H1 (cell line): ENCODE measurements around the gene PPP2R2C. TPM values are rescaled to one million over a fixed set of nuclear protein-coding genes. Genes with fewer than 3 reads are reported as not detected.

Source experiments
- CTCF ChIA-PET: fragments of 300-600 bp; sonication (Branson Sonifier 250); formaldehyde crosslinking; loops from one replicate; lab custom pipeline; 2021; ENCODE audit not compliant: partially characterized antibody; lab: Charles Lee
- POLR2A ChIA-PET: fragments of 300-600 bp; sonication (Branson Sonifier 250); formaldehyde crosslinking; loops from one replicate; lab custom pipeline; 2021; ENCODE audit warnings: inconsistent platforms; ENCODE audit not compliant: partially characterized antibody; lab: Charles Lee
- DNase-seq, 2 experiments: peaks; one replicate each; pipeline versions ENCODE4 v3.0.0 to v3.0.0-alpha.2; 2010 to 2022; ENCODE audit warnings: low spot score in 2 of 2, low read depth in 1 of 2, mixed read lengths in 1 of 2
- FAIRE-seq: peaks from 2 replicates; lab custom pipeline; 2011; peaks lifted over from hg19 to GRCh38; lab: Jason Lieb, UNC
- H2AFZ ChIP-seq: 2 replicates; pipeline ENCODE4 v1.8.1; 2012; ENCODE audit warnings: low read length, inconsistent platforms
- H2AK5ac ChIP-seq: 2 replicates; pipeline ENCODE4 v1.6.1; 2013; ENCODE audit warnings: low read depth, low read length
- H2BK120ac ChIP-seq: replicated peaks from 2 replicates; pipeline ENCODE3; 2013; ENCODE audit warnings: low read depth, low read length, inconsistent platforms
- H2BK12ac ChIP-seq: 2 replicates; pipeline ENCODE4 v1.6.1; 2013; ENCODE audit warnings: low read depth, low read length
- H2BK15ac ChIP-seq: 2 replicates; pipeline ENCODE4 v1.6.1; 2013; ENCODE audit warnings: low read length
- H2BK20ac ChIP-seq: 2 replicates; pipeline ENCODE4 v1.6.1; 2013; ENCODE audit warnings: low read length
- H2BK5ac ChIP-seq: 2 replicates; pipeline ENCODE4 v1.6.1; 2013; ENCODE audit warnings: low read depth, low read length
- H3K14ac ChIP-seq: 2 replicates; pipeline ENCODE4 v1.6.1; 2013; ENCODE audit warnings: inconsistent platforms; ENCODE audit not compliant: insufficient read length
- H3K18ac ChIP-seq: 2 replicates; pipeline ENCODE4 v1.6.1; 2013; ENCODE audit warnings: low read length; ENCODE audit errors: extremely low read depth
- H3K23ac ChIP-seq: 2 replicates; pipeline ENCODE4 v1.6.1; 2013; ENCODE audit warnings: inconsistent platforms; ENCODE audit not compliant: insufficient read length
- H3K23me2 ChIP-seq: 2 replicates; pipeline ENCODE4 v1.6.1; 2013; ENCODE audit warnings: low read depth, low read length
- H3K27ac ChIP-seq: 2 replicates; pipeline ENCODE4 v1.6.1; 2011; ENCODE audit warnings: low read depth, low read length, inconsistent platforms
- H3K27me3 ChIP-seq, 4 experiments: replicated peaks in 1 of 4; 1 replicate in 1 of 4; 2 replicates in 3 of 4; pipeline versions ENCODE4 v1.6.1 to v1.8.1; 2011 to 2013; ENCODE audit warnings: low read length in 3 of 4, mild to moderate bottlenecking in 3 of 4, inconsistent platforms in 2 of 4, mixed read lengths in 2 of 4, moderate library complexity in 1 of 4; ENCODE audit not compliant: control insufficient read depth in 3 of 4, insufficient read depth in 3 of 4; ENCODE audit errors: extremely low read depth in 1 of 4
- H3K36me3 ChIP-seq, 4 experiments: 2 replicates each; pipeline versions ENCODE4 v1.6.1 to v1.8.1; 2011 to 2013; ENCODE audit warnings: mild to moderate bottlenecking in 4 of 4, low read length in 3 of 4, moderate library complexity in 2 of 4, control low read depth in 1 of 4, inconsistent platforms in 1 of 4; ENCODE audit not compliant: insufficient read depth in 4 of 4, control insufficient read depth in 2 of 4
- H3K4ac ChIP-seq: replicated peaks from 2 replicates; pipeline ENCODE3; 2013; ENCODE audit warnings: low read length, low read depth, mixed read lengths, inconsistent platforms; ENCODE audit not compliant: insufficient read length
- H3K4me1 ChIP-seq, 4 experiments: replicated peaks in 1 of 4; 1 replicate in 1 of 4; 2 replicates in 3 of 4; pipeline versions ENCODE4 v1.6.1 to v1.8.1; 2011 to 2013; ENCODE audit warnings: low read length in 3 of 4, inconsistent platforms in 2 of 4, mixed read lengths in 1 of 4; ENCODE audit not compliant: insufficient read depth in 4 of 4, control insufficient read depth in 3 of 4
- H3K4me2 ChIP-seq, 2 experiments: 2 replicates each; pipeline versions ENCODE4 v1.6.1 to v1.8.1; 2011 to 2013; ENCODE audit warnings: low read depth in 2 of 2, low read length in 2 of 2, control low read depth in 1 of 2, inconsistent platforms in 1 of 2, mild to moderate bottlenecking in 1 of 2; ENCODE audit not compliant: insufficient read depth in 1 of 2
- H3K4me3 ChIP-seq, 4 experiments: fragments of 200-600, 300-600 bp in 1 of 4; sonication (generic), shearing (Covaris generic), sonication (Bioruptor Twin) in 1 of 4; 2 replicates each; pipeline versions ENCODE4 v1.5.1 to v1.8.1; 2011 to 2016; ENCODE audit warnings: low read length in 4 of 4, low read depth in 3 of 4, control low read depth in 2 of 4, inconsistent platforms in 2 of 4, mild to moderate bottlenecking in 2 of 4, mixed read lengths in 1 of 4, moderate library complexity in 1 of 4; ENCODE audit not compliant: insufficient read depth in 2 of 4; ENCODE audit errors: extremely low read depth in 1 of 4
- H3K56ac ChIP-seq: replicated peaks from 2 replicates; pipeline ENCODE3; 2013; ENCODE audit warnings: low read depth, mild to moderate bottlenecking, mixed read lengths, low read length, inconsistent platforms; ENCODE audit not compliant: insufficient read length
- H3K79me1 ChIP-seq: 2 replicates; pipeline ENCODE4 v1.6.1; 2013; ENCODE audit warnings: low read depth, low read length, control low read depth
- H3K79me2 ChIP-seq, 2 experiments: 2 replicates each; pipeline versions ENCODE4 v1.6.1 to v1.8.1; 2012 to 2013; ENCODE audit warnings: low read length in 2 of 2, mild to moderate bottlenecking in 2 of 2, inconsistent platforms in 1 of 2; ENCODE audit not compliant: insufficient read depth in 2 of 2, control insufficient read depth in 1 of 2
- H3K9ac ChIP-seq, 4 experiments: replicated peaks in 1 of 4; 1 replicate in 1 of 4; 2 replicates in 3 of 4; pipeline versions ENCODE4 v1.6.1 to v1.8.1; 2011 to 2013; ENCODE audit warnings: low read depth in 3 of 4, low read length in 3 of 4, control low read depth in 2 of 4, mild to moderate bottlenecking in 2 of 4, moderate library complexity in 2 of 4, inconsistent platforms in 1 of 4; ENCODE audit errors: extremely low read depth in 1 of 4
- H3K9me3 ChIP-seq, 2 experiments: 2 replicates each; pipeline versions ENCODE4 v1.6.1 to v1.8.1; 2012 to 2013; ENCODE audit warnings: mild to moderate bottlenecking in 2 of 2, moderate library complexity in 2 of 2, control low read depth in 1 of 2, inconsistent platforms in 1 of 2, low read depth in 1 of 2, low read length in 1 of 2, mixed read lengths in 1 of 2; ENCODE audit not compliant: insufficient read depth in 2 of 2
- H4K20me1 ChIP-seq, 2 experiments: replicated peaks in 1 of 2; 2 replicates each; pipeline versions ENCODE3 to v1.8.1; 2011 to 2013; ENCODE audit warnings: inconsistent platforms in 2 of 2, low read length in 2 of 2, mild to moderate bottlenecking in 1 of 2; ENCODE audit not compliant: insufficient read depth in 2 of 2, control insufficient read depth in 1 of 2
- H4K5ac ChIP-seq: 2 replicates; pipeline ENCODE4 v1.6.1; 2013; ENCODE audit warnings: low read length, low read depth, mixed read lengths, inconsistent platforms; ENCODE audit not compliant: insufficient read length
- H4K8ac ChIP-seq: 2 replicates; pipeline ENCODE4 v1.8.0; 2013; ENCODE audit warnings: mild to moderate bottlenecking, moderate library complexity, low read length, inconsistent platforms; ENCODE audit not compliant: insufficient read depth; ENCODE audit errors: extremely low read depth
- H4K91ac ChIP-seq: replicated peaks from 2 replicates; pipeline ENCODE3; 2013; ENCODE audit warnings: low read length, mixed read lengths, inconsistent platforms; ENCODE audit not compliant: insufficient read length
- BCL11A ChIP-seq, 2 experiments: IDR thresholded peaks; one replicate each; pipeline ENCODE4 v1.6.1; 2011; ENCODE audit warnings: low read depth in 2 of 2, low read length in 2 of 2, mild to moderate bottlenecking in 2 of 2
- CTCF ChIP-seq, 3 experiments: IDR thresholded peaks; 1 replicate in 2 of 3; 2 replicates in 1 of 3; pipeline versions ENCODE4 v1.5.1 to v1.6.1; 2011; ENCODE audit warnings: low read length in 3 of 3, mild to moderate bottlenecking in 3 of 3, inconsistent platforms in 2 of 3, low read depth in 1 of 3, moderate library complexity in 1 of 3; ENCODE audit not compliant: insufficient read depth in 1 of 3; ENCODE audit errors: control extremely low read depth in 1 of 3
- E2F6 ChIP-seq: IDR thresholded peaks from 2 replicates; pipeline ENCODE4 v1.6.1; 2012; ENCODE audit warnings: inconsistent platforms
- FOSL1 ChIP-seq: IDR thresholded peaks from 2 replicates; pipeline ENCODE4 v1.6.1; 2011; ENCODE audit warnings: mild to moderate bottlenecking, low read depth, low read length, moderate library complexity; ENCODE audit not compliant: insufficient read depth
- GABPA ChIP-seq: IDR thresholded peaks from 2 replicates; pipeline ENCODE4 v1.6.1; 2011; ENCODE audit warnings: mild to moderate bottlenecking, low read length, moderate library complexity, borderline replicate concordance; ENCODE audit not compliant: insufficient read depth
- MAFK ChIP-seq: IDR thresholded peaks from 2 replicates; pipeline ENCODE4 v1.6.1; 2012; ENCODE audit warnings: low read depth, mild to moderate bottlenecking, improper control_type of control experiment, low read length
- RBBP5 ChIP-seq: IDR thresholded peaks from 2 replicates; pipeline ENCODE4 v1.7.1; 2012; ENCODE audit warnings: low read depth, mild to moderate bottlenecking, inconsistent platforms, low read length, moderate library complexity, borderline replicate concordance
- SIN3A ChIP-seq, 2 experiments: IDR thresholded peaks in 1 of 2; conservative IDR thresholded peaks in 1 of 2; 2 replicates each; pipeline ENCODE4 v1.6.1; 2011 to 2012; ENCODE audit warnings: low read length in 2 of 2, improper control_type of control experiment in 1 of 2, low read depth in 1 of 2, mild to moderate bottlenecking in 1 of 2
- SIRT6 ChIP-seq: IDR thresholded peaks from one replicate; pipeline ENCODE4 v1.7.1; 2012; ENCODE audit warnings: low read length, inconsistent platforms
- YY1 ChIP-seq: IDR thresholded peaks from 2 replicates; pipeline ENCODE4 v1.6.1; 2011; ENCODE audit warnings: low read depth, mild to moderate bottlenecking, low read length
- WGBS, 2 experiments: shearing (Covaris generic) in 1 of 2; methylation state at CpG; one replicate each; pipeline versions ENCODE4 v1.1.6 to v1.1.7; 2013 to 2015; ENCODE audit warnings: low lambda C conversion rate in 2 of 2, mixed read lengths in 2 of 2, inconsistent platforms in 1 of 2, low coverage in 1 of 2, missing lambda C conversion rate in 1 of 2; ENCODE audit not compliant: insufficient replicate concordance in 2 of 2, insufficient coverage in 1 of 2, insufficient read length in 1 of 2; ENCODE audit errors: extremely low coverage in 1 of 2, missing lambda C conversion rate in 1 of 2; 5-methylcytosine and 5-hydroxymethylcytosine counted together
- polyA plus RNA-seq, 7 experiments: library from polyadenylated mRNA; depleted of rRNA in 3 of 7; stranded (reverse) in 5 of 7; unstranded in 2 of 7; fragments of >200 nt in 5 of 7; fragments of 200-250 nt in 2 of 7; gene quantifications; 1 replicate in 5 of 7; 2 replicates in 1 of 7; 4 replicates in 1 of 7; pipeline versions ENCODE4 v1.2.1 to v1.2.3, GENCODE V29; 2011 to 2013; ENCODE audit warnings: missing spikeins in 2 of 7, mixed read lengths in 2 of 7
- total RNA-seq: library from RNA; stranded (reverse); fragmentation: NEBNext Ultra II Directional; extraction: Animal tissue kit (Norgen Biotek cat#: 25700); gene quantifications from 2 replicates; pipeline ENCODE4 v1.2.1, GENCODE V29; 2021

Gene PPP2R2C
- total and polyA plus RNA-seq, 2 of the 8 experiments (the other 6 are each of a cell fraction or from before 2014, with no cell fraction given), result 6.4 TPM

DNA sequence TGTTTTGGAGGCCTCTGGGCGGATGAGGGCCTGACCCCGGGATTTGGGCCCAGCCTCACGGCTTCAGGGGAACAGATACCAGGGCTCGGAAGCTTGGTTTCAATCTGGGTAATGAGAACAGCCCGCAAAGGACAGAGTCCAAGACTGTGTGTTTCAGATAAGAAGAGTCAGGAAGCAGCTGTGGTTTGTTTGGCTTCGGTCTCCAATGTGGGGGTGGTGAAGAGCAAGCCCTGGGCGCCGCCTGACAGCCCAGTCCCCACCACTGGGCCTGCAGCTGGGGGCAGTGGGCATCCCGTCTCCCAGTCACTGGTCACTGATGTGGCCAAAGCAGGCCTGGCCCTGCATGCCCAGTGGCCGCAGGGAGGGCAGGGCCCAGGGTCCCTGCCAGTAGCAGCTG, 193.6 kb downstream of the PPP2R2C start:
- Histone ChIP-seq H3K27ac (no peak overlapping the region), H4K20me1 (peaks cover 0 to 21% of the 10 kb centered on the region in 2 experiments), H2BK15ac (no peak overlapping the region), H3K18ac (no peak overlapping the region), H3K23ac (no peak overlapping the region), H3K79me2 (peaks cover 0 to 6% of the 10 kb centered on the region in 2 experiments; a peak in 1 of 4 replicates), H2BK20ac (no peak overlapping the region), H2BK12ac (no peak overlapping the region), H3K4me1 (peaks cover 0 to 4% (median 2%) of the 10 kb centered on the region in 4 experiments; a peak in 5 of 7 replicates), H2AK5ac (no peak overlapping the region), H2BK120ac (no peak overlapping the region), H4K91ac (no peak overlapping the region), H3K27me3 (no peaks in the 10 kb centered on the region), H3K4ac (no peak overlapping the region), H3K36me3 (peaks cover 2 to 5% (median 3%) of the 10 kb centered on the region in 4 experiments; a peak in 3 of 8 replicates)
- DNase-seq, result no peak
- TF ChIP-seq YY1 (no peak), SIRT6 (no peak), BCL11A (IDR thresholded peaks at IDR 0.05; ENCODE audit: low read depth in 2 of 2, low read length in 2 of 2) (no peak), SIN3A (conservative IDR thresholded peaks at IDR 0.05 in 1 of 2, IDR thresholded peaks at IDR 0.05 in 1 of 2; ENCODE audit: low read depth in 1 of 2, low read length in 2 of 2) (no peak), MAFK (no peak), GABPA (no peak), E2F6 (no peak), RBBP5 (no peak), CTCF (IDR thresholded peaks at IDR 0.05; ENCODE audit: control extremely low read depth in 1 of 3, insufficient read depth in 1 of 3, low read depth in 1 of 3, low read length in 3 of 3) (no peak), FOSL1 (no peak)
- TF ChIP-seq, all 59 proteins: peak for 0
- no peak overlapping the region for H3K4me3 ChIP-seq
- no peak overlapping the region for H3K4me2 ChIP-seq
- no peak overlapping the region for H3K56ac ChIP-seq
- H3K9me3 ChIP-seq, result no peaks in the 10 kb centered on the region
- WGBS, 2 experiments, result 88% methylated on average over 10 of the region's 10 CpGs; no CpG with 5 or more reads in 1 of the 2 experiments
- FAIRE-seq, result no peak
- H4K5ac ChIP-seq, result no peak overlapping the region
- H4K8ac ChIP-seq, result no peak overlapping the region
- no peak overlapping the region for H2AFZ ChIP-seq
- ChIA-PET CTCF (interaction anchor here (17.6 to 37.7 kb wide), 2 partner anchors 24 to 47 kb away, joined by 263 to 908 read pairs; no protein-coding TSS in a partner anchor), POLR2A (interaction anchor here (1.0 kb wide), 1 partner anchor 34 kb away, joined by 3 read pairs; no protein-coding TSS in a partner anchor)
- no peaks in the 10 kb centered on the region for H3K23me2 ChIP-seq
- no peaks in the 10 kb centered on the region; the same call in 1 of the 2 replicates for H3K79me1 ChIP-seq
- no peak overlapping the region for H2BK5ac ChIP-seq
- H3K14ac ChIP-seq, result no peak overlapping the region
- H3K9ac ChIP-seq, result no peak overlapping the region
